ENCODE results near the gene ZNF362.

Gene ZNF362

GRCh38 chr1:33349778-33350610, 93.7 kb downstream of the ZNF362 start:
- no peak for DNase-seq

All from NCI-H2081 treated with DMSO at 0.1 percent for 48 hours (cell line).